Activated CD4-positive, alpha-beta memory T cell treated with anti-CD3 and anti-CD28 coated beads for 36 hours (primary cell): Measurements from ENCODE around the gene PTPRR. TPM values are rescaled to one million over a fixed set of nuclear protein-coding genes. Genes with fewer than 3 reads are reported as not detected.

Experiments used
- CTCF ChIA-PET: fragments of 350-600 bp; sonication (Branson Sonifier 250); formaldehyde crosslinking; loops from one replicate; lab custom pipeline; 2021; ENCODE audit warnings: antibody characterized with exemption, inconsistent platforms; lab: Charles Lee
- POLR2A ChIA-PET: fragments of 350-600 bp; sonication (Branson Sonifier 250); formaldehyde crosslinking; loops from one replicate; lab custom pipeline; 2021; ENCODE audit warnings: antibody characterized with exemption; lab: Charles Lee
- DNase-seq: peaks from one replicate; pipeline ENCODE4 v3.0.0-alpha.2; 2020
- H3K27ac Mint-ChIP-seq: one replicate; pipeline ENCODE4 v1.8.0; 2021; ENCODE audit warnings: mixed read lengths
- H3K27me3 Mint-ChIP-seq: one replicate; pipeline ENCODE4 v1.8.0; 2021; ENCODE audit warnings: mixed read lengths
- H3K36me3 Mint-ChIP-seq: one replicate; pipeline ENCODE4 v1.8.0; 2021; ENCODE audit warnings: mixed read lengths
- H3K4me1 Mint-ChIP-seq: one replicate; pipeline ENCODE4 v1.8.0; 2021; ENCODE audit warnings: low read depth, mixed read lengths
- H3K4me3 Mint-ChIP-seq: one replicate; pipeline ENCODE4 v1.8.0; 2021; ENCODE audit warnings: mild to moderate bottlenecking, mixed read lengths
- H3K9me3 Mint-ChIP-seq: one replicate; pipeline ENCODE4 v1.8.0; 2021; ENCODE audit warnings: mixed read lengths
- intact Hi-C: fragments of 100-400 bp; cut with micrococcal nuclease; formaldehyde crosslinking; loops from one replicate; pipeline ENCODE4 v1.15.1; 2023
- total RNA-seq, 2 experiments: library from RNA; stranded (reverse); gene quantifications; one replicate each; pipeline ENCODE4 v1.2.3, GENCODE V29; 2021

PTPRR gene
- total RNA-seq, 2 experiments from 2014 or later, result not detected

DNA sequence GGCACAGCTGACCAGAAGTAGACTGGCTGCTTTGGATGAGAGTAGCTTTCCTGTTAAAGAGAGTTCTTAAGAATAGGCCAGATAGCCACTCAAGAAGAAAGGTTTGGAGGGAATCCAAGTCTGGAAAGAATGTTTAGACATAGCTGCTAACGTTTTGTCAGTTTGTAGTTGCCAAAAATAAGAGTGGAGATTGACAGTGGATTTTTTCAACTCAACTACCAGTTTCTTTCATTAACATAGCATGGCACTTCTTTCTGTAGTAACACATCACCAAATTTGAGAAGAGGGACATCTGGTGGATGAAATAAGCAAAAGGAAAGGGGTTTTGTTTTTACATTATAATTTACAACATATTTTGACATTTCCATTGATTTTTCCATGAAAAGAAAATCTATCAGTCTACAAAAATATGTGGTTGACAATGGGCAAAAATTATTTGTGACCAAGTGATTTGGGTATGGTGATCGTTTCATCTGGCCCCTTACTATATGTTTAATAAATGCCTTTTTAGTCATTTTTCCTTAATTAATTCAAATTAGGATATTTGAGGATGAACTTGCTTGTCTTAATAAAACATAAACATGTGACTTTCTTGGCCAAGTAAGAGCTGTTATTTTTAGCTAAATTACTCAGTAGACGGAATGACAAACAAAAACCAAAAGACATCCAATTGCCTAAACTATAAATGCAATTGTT, 71.1 kb downstream of the PTPRR start:
- H3K4me1 Mint-ChIP-seq, result no peaks in the 10 kb centered on the region
- no peak overlapping the region for H3K27ac Mint-ChIP-seq
- no peak overlapping the region for H3K4me3 Mint-ChIP-seq
- H3K9me3 Mint-ChIP-seq, result no peaks in the 10 kb centered on the region
- no peak for DNase-seq
- POLR2A ChIA-PET, result no interaction called here
- H3K36me3 Mint-ChIP-seq, result no peaks in the 10 kb centered on the region
- CTCF ChIA-PET, result no interaction called here
- no peaks in the 10 kb centered on the region for H3K27me3 Mint-ChIP-seq
- intact Hi-C loops, result loop anchor here (1.0 kb wide), 1 partner anchor 116 kb away; no protein-coding TSS in a partner anchor

DNA sequence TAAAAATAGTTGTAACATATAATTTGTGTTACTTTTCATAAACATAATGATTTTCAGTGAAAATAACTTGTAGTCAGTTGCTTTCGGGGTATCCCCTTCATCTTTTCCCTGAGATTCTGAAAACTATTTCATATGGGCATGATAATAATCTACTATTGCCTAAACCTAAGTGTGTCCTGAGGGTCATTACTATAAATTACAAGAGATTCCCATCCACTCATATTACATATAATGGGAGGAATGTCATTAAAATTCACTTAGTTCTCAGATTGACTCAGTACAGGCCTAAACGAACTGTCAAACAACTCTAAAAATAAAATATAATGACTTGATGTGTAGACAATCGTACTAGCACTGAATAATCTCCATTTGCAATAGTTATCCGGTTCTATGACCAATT, 72.7 kb downstream of the PTPRR start:
- no peaks in the 10 kb centered on the region for H3K4me1 Mint-ChIP-seq
- no peak overlapping the region for H3K27ac Mint-ChIP-seq
- H3K36me3 Mint-ChIP-seq, result no peaks in the 10 kb centered on the region
- H3K4me3 Mint-ChIP-seq, result no peak overlapping the region
- intact Hi-C loops, result no loop called here
- H3K27me3 Mint-ChIP-seq, result no peaks in the 10 kb centered on the region
- ChIA-PET POLR2A (no interaction called here), CTCF (no interaction called here)
- no peak for DNase-seq
- no peaks in the 10 kb centered on the region for H3K9me3 Mint-ChIP-seq

DNA sequence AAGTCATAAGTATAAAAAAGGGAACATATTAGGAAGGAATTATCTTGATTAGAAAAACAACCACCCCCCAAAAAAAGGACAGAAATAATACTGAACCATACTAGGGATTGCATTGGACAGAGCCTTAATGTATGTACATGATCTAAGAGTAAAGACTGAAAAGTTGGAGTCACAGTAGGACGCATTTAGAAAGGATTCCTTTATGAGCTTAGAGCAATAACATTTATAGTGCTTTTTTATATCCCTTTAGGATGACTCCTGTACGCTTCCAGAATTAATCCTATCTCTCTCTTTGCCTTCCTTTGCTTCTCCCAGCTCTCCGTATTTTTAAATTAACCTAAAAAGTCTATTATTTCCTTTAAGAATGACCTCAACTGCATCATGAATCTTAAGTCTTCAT, 75.3 kb downstream of the PTPRR start:
- POLR2A ChIA-PET, result no interaction called here
- H3K9me3 Mint-ChIP-seq, result no peaks in the 10 kb centered on the region
- H3K4me3 Mint-ChIP-seq, result no peak overlapping the region
- H3K27ac Mint-ChIP-seq, result no peak overlapping the region
- intact Hi-C loops, result no loop called here
- H3K4me1 Mint-ChIP-seq, result no peaks in the 10 kb centered on the region
- no peaks in the 10 kb centered on the region for H3K27me3 Mint-ChIP-seq
- no peaks in the 10 kb centered on the region for H3K36me3 Mint-ChIP-seq
- CTCF ChIA-PET, result no interaction called here
- DNase-seq, result no peak

DNA sequence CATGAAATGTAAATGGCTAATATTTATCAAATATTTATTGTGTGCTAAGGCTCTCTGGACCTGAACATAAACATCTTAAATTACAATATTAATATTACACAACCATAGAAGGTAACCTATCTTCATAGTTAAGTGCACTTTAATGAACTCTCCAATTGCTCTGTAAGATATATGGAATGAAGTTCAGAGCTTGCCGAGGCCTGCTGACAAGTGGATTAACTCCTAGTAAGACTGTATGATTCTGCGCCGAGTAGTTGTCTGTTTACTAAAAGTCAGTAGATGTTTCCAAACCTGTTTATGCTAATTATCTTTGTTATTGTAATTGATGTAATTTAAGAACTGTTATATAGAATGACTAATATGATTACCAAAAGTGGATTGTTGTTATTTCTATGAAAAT, 77.2 kb downstream of the PTPRR start:
- POLR2A ChIA-PET, result no interaction called here
- no peaks in the 10 kb centered on the region for H3K9me3 Mint-ChIP-seq
- no peaks in the 10 kb centered on the region for H3K4me1 Mint-ChIP-seq
- no peak overlapping the region for H3K4me3 Mint-ChIP-seq
- H3K27me3 Mint-ChIP-seq, result no peaks in the 10 kb centered on the region
- intact Hi-C loops, result no loop called here
- DNase-seq, result no peak
- CTCF ChIA-PET, result no interaction called here
- no peaks in the 10 kb centered on the region for H3K36me3 Mint-ChIP-seq
- H3K27ac Mint-ChIP-seq, result no peak overlapping the region

DNA sequence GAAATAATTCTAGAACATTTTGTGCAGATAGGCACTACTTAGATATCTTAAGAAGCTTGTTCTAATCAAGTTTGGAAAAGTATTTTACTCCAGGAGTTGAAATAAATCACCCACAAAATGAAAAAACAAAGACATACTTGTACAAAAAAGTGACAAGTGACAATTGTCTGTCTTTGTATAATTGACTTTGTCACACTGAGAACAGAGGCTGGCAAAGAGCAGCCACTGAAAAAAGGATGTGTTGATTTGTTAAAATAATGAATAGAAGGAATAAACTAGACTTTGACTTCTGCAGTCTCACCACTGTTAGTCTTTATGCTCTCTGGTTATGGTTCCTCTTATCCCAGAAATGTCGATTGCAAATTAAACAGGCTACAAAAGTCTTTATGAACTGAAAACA, 77.6 kb downstream of the PTPRR start:
- H3K4me3 Mint-ChIP-seq, result no peak overlapping the region
- intact Hi-C loops, result no loop called here
- H3K9me3 Mint-ChIP-seq, result no peaks in the 10 kb centered on the region
- no peaks in the 10 kb centered on the region for H3K4me1 Mint-ChIP-seq
- no peak overlapping the region for H3K27ac Mint-ChIP-seq
- H3K36me3 Mint-ChIP-seq, result no peaks in the 10 kb centered on the region
- POLR2A ChIA-PET, result no interaction called here
- H3K27me3 Mint-ChIP-seq, result no peaks in the 10 kb centered on the region
- CTCF ChIA-PET, result no interaction called here
- DNase-seq, result no peak

DNA sequence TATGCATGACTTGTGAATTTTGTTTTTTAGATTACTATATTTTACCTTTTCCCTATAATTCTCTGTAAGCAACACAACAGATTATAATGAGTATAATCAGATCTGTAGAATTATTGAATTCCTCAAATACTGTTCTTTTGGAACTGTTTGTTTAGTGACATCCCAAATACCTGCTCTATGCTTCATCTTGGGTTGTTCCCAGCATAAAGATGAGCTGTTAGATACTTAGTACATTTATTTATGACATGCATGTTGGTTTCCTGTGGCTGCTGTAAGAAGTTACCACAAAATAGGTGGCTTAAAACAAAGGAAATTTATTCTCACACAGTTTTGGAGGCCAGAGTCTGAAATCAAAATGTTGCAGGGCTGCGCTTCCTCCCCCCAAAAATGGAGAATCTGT, 78.4 kb downstream of the PTPRR start:
- Mint-ChIP-seq H3K9me3 (no peaks in the 10 kb centered on the region), H3K27me3 (no peaks in the 10 kb centered on the region), H3K4me3 (no peak overlapping the region), H3K27ac (no peak overlapping the region), H3K36me3 (no peaks in the 10 kb centered on the region), H3K4me1 (no peaks in the 10 kb centered on the region)
- intact Hi-C loops, result no loop called here
- no peak for DNase-seq
- ChIA-PET CTCF (no interaction called here), POLR2A (no interaction called here)

DNA sequence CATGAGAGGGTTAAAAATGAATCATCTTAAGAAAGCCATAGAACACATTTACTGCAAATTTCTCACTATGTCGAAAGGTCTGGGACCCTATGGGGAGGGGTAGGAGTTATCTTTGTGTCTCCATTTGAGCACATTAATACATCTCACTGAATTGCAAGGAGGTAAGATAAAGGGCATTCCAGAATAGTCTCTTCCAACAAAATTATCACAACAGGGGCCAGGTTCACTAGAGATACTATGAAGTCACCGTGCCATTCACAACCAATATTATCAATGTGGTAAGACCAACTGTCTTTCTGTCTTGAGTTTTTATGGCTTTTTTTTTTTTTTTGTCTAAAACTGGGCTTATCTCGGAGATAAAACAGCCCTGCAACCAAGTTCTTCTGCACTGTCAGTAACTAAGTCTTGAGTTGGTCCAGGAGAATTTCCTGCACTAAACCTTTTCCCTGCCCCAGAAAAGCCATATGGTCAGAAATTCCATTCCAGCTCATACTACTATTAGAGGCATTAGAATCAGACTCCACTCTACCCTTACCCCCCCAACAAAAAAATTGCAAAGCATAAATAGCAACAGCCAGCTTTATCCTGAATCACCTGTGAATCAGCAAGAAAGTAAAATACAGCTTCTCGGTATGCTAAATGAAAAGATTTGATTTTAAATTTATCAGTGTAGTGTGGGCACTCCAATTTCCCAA, 79.7 kb downstream of the PTPRR start:
- no peaks in the 10 kb centered on the region for H3K36me3 Mint-ChIP-seq
- CTCF ChIA-PET, result no interaction called here
- POLR2A ChIA-PET, result no interaction called here
- no peak overlapping the region for H3K4me3 Mint-ChIP-seq
- no peaks in the 10 kb centered on the region for H3K4me1 Mint-ChIP-seq
- intact Hi-C loops, result no loop called here
- H3K27me3 Mint-ChIP-seq, result no peaks in the 10 kb centered on the region
- H3K9me3 Mint-ChIP-seq, result no peaks in the 10 kb centered on the region
- no peak overlapping the region for H3K27ac Mint-ChIP-seq
- DNase-seq, result no peak

DNA sequence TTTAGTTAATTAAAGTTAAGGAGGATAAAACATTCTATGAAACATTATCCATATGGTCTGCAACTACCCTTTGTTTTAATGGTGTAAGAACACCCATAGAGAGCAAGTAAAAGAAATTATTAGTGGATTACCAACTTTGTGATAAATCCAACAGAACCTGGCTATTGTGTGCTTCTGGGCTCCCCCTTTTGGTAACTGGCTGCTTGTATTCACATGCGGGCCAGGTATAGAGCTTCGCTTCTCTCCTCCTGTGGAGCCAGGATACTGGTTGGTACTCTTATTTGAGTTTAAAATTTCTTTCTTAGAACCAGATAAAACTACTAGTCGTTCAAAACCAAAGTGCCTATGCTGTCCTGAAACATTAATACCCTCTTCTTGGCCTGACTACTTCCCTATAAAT, 81.0 kb downstream of the PTPRR start:
- POLR2A ChIA-PET, result no interaction called here
- Mint-ChIP-seq H3K27me3 (no peaks in the 10 kb centered on the region), H3K4me3 (no peak overlapping the region), H3K9me3 (no peaks in the 10 kb centered on the region), H3K27ac (no peak overlapping the region), H3K36me3 (no peaks in the 10 kb centered on the region), H3K4me1 (no peaks in the 10 kb centered on the region)
- DNase-seq, result no peak
- intact Hi-C loops, result no loop called here
- CTCF ChIA-PET, result no interaction called here

DNA sequence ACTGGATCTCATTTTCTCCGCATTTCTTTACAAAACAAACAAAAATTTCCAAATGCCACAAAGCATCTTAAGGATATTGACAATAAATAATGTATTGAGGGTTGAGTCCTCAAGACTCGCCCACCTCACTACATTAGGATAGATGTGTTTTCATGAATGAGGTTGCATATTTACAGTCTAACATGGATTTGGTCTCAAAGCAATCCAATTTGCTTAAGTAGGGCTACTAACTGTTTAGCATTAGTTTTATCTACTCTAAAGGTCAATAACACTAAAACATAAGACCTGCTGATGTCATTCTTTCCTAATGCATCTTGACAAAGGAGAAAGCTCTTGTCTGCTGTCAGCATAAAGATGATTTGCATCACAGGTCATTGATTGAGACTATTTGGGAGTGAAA, 82.4 kb downstream of the PTPRR start:
- intact Hi-C loops, result no loop called here
- ChIA-PET POLR2A (no interaction called here), CTCF (interaction anchor here (1.4 kb wide), 1 partner anchor 9 kb away, joined by 3 read pairs; no protein-coding TSS in a partner anchor)
- Mint-ChIP-seq H3K27me3 (no peaks in the 10 kb centered on the region), H3K9me3 (no peaks in the 10 kb centered on the region), H3K4me1 (no peaks in the 10 kb centered on the region), H3K36me3 (no peaks in the 10 kb centered on the region), H3K4me3 (no peak overlapping the region), H3K27ac (no peak overlapping the region)
- DNase-seq, result no peak

DNA sequence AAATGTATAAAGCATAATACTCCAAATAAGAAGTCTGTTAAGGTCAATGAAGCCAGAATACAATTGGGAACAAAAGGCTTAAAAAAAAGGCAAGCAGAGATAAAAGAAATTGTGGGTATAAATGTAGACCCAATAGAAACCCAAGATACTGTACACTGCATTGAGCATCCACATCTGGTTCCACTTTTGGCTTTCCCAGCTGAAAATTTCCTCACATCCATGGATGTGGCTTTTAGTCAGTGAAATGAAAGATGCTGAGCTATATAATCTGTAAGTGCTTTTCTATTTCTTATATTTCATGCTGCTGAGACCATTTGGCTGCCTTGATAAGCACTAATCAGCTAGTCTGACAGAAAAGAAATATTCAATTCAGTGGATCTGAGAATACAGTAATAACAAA, 83.5 kb downstream of the PTPRR start:
- ChIA-PET CTCF (interaction anchor here (1.4 kb wide), 1 partner anchor 10 kb away, joined by 3 read pairs; no protein-coding TSS in a partner anchor), POLR2A (no interaction called here)
- Mint-ChIP-seq H3K36me3 (no peaks in the 10 kb centered on the region), H3K4me3 (no peak overlapping the region), H3K9me3 (no peaks in the 10 kb centered on the region), H3K27ac (no peak overlapping the region), H3K27me3 (no peaks in the 10 kb centered on the region), H3K4me1 (no peaks in the 10 kb centered on the region)
- intact Hi-C loops, result no loop called here
- no peak for DNase-seq

DNA sequence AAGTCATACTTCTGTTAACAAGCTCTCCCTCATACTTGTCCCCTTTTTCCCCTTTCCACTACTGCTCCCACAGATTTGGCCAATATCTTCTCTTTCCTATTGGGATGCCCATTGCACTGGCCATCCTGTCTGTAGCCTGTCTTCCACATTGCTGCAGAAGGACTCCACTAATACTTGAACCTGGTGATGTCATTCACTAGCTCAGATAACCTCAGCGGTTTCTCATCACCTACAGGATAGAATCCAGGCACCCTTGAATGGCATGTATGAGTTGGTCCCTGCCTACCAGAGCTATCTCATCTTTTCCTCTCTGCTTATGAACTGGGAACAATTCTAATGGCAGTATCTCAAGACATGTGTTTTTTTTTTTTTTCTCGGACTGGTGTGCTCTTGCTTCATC, 84.6 kb downstream of the PTPRR start:
- DNase-seq, result no peak
- Mint-ChIP-seq H3K36me3 (no peaks in the 10 kb centered on the region), H3K27me3 (no peaks in the 10 kb centered on the region), H3K27ac (no peak overlapping the region), H3K4me1 (no peaks in the 10 kb centered on the region), H3K9me3 (no peaks in the 10 kb centered on the region), H3K4me3 (no peak overlapping the region)
- ChIA-PET CTCF (no interaction called here), POLR2A (no interaction called here)
- intact Hi-C loops, result no loop called here

DNA sequence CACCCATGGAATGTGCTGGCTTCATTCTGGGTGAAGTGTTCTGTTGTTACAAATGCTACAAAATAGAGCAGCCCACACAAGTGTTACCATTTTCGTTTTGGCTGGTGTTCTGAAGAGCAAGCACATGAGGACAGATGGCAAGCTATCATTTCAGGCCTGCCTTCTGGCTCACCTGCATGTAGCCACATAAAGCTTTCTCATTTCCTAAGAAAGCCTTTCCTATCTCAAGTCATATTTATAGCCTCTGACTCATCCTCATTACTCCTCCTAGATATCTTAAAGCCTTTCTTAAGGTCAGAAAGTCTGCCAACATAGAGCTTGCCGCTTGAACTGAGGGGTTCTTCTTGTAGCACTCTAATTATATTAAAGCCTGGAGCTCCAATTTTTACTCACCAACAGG, 89.0 kb downstream of the PTPRR start:
- no peak for DNase-seq
- Mint-ChIP-seq H3K9me3 (no peaks in the 10 kb centered on the region), H3K27ac (no peak overlapping the region), H3K4me1 (no peaks in the 10 kb centered on the region), H3K4me3 (no peak overlapping the region), H3K36me3 (no peaks in the 10 kb centered on the region), H3K27me3 (peaks cover 1% of the 10 kb centered on the region)
- ChIA-PET CTCF (no interaction called here), POLR2A (no interaction called here)
- intact Hi-C loops, result no loop called here
